Smooth muscle cell (in vitro differentiated cells): Measurements from ENCODE around the gene POLD1. TPM values are rescaled to one million over a fixed set of nuclear protein-coding genes. Genes with fewer than 3 reads are reported as not detected.

Experiments used
- DNase-seq: peaks from one replicate; lab custom pipeline; 2025; ENCODE audit not compliant: unreplicated experiment; lab: John Stamatoyannopoulos, UW
- H2AFZ ChIP-seq: fragments of 200-600 bp; sonication (generic); 2 replicates; pipeline ENCODE4 v1.6.0; 2016; ENCODE audit warnings: antibody characterized with exemption, low read depth, mild to moderate bottlenecking
- H3F3A ChIP-seq: fragments of 200-600 bp; sonication (generic); 2 replicates; pipeline ENCODE4 v1.6.0; 2017; ENCODE audit warnings: antibody characterized with exemption, low read depth
- H3K27ac ChIP-seq: fragments of 200-600 bp; sonication (generic); 2 replicates; pipeline ENCODE4 v1.5.1; 2016; ENCODE audit warnings: low read depth, mild to moderate bottlenecking
- H3K27me3 ChIP-seq: fragments of 200-600 bp; sonication (generic); 2 replicates; pipeline ENCODE4 v1.6.1; 2016; ENCODE audit warnings: low read depth, mild to moderate bottlenecking
- H3K36me3 ChIP-seq: fragments of 200-600 bp; sonication (generic); 2 replicates; pipeline ENCODE4 v1.5.1; 2016; ENCODE audit warnings: low read depth
- H3K4me1 ChIP-seq: fragments of 200-600 bp; sonication (generic); 2 replicates; pipeline ENCODE4 v1.5.1; 2016; ENCODE audit warnings: low read depth
- H3K4me2 ChIP-seq: fragments of 200-600 bp; sonication (generic); 2 replicates; pipeline ENCODE4 v1.6.0; 2016; ENCODE audit warnings: mild to moderate bottlenecking
- H3K4me3 ChIP-seq: fragments of 200-600 bp; sonication (generic); 2 replicates; pipeline ENCODE4 v1.5.1; 2016; ENCODE audit warnings: mild to moderate bottlenecking
- H3K79me2 ChIP-seq: fragments of 200-600 bp; sonication (generic); 2 replicates; pipeline ENCODE4 v1.6.0; 2016; ENCODE audit warnings: low read depth, mild to moderate bottlenecking
- H3K9ac ChIP-seq: fragments of 200-600 bp; sonication (generic); 2 replicates; pipeline ENCODE4 v1.6.0; 2016; ENCODE audit warnings: low read depth
- H3K9me3 ChIP-seq: fragments of 200-600 bp; sonication (generic); replicated peaks from 2 replicates; pipeline ENCODE4 v1.5.1; 2016; ENCODE audit warnings: low read depth
- H4K20me1 ChIP-seq: fragments of 200-600 bp; sonication (generic); 2 replicates; pipeline ENCODE4 v1.6.0; 2016; ENCODE audit warnings: low read depth
- CTCF ChIP-seq: fragments of 200-600 bp; sonication (generic); IDR thresholded peaks from 2 replicates; pipeline ENCODE4 v1.5.1; 2017; ENCODE audit warnings: borderline replicate concordance, mild to moderate bottlenecking, antibody characterized with exemption; ENCODE audit not compliant: insufficient read depth, poor library complexity, severe bottlenecking
- WGBS: methylation state at CpG from one replicate; pipeline ENCODE4 v1.1.7; 2016; ENCODE audit warnings: low lambda C conversion rate; 5-methylcytosine and 5-hydroxymethylcytosine counted together
- polyA plus RNA-seq: library from polyadenylated mRNA; unstranded; fragments of >200 nt; fragmentation: Nextera tagmentation; extraction: Ambion mirVana; gene quantifications from 2 replicates; pipeline ENCODE4 v1.2.1, GENCODE V29; 2016
- total RNA-seq: library from RNA; depleted of rRNA; stranded (reverse); fragments of >200 nt; gene quantifications from 2 replicates; pipeline ENCODE4 v1.2.3, GENCODE V29; 2014

The POLD1 gene
- total and polyA plus RNA-seq, 2 experiments from 2014 or later, result 14.9 to 37.6 TPM

GRCh38 chr19:50379602-50380001 is 4.5 kb upstream of the POLD1 start:
- no peak for TF ChIP-seq CTCF
- no peak overlapping the region for H3K4me3 ChIP-seq
- no peaks in the 10 kb centered on the region for H3K9me3 ChIP-seq
- no peak overlapping the region for H2AFZ ChIP-seq
- H3K27ac ChIP-seq, result no peak overlapping the region
- H3K4me1 ChIP-seq, result no peaks in the 10 kb centered on the region
- H3K79me2 ChIP-seq, result no peaks in the 10 kb centered on the region
- H3K4me2 ChIP-seq, result no peak overlapping the region
- WGBS, result 97% methylated on average over 11 of the region's 11 CpGs
- H3K9ac ChIP-seq, result no peak overlapping the region
- H3F3A ChIP-seq, result peaks cover 1% of the 10 kb centered on the region
- H4K20me1 ChIP-seq, result peaks cover 12% of the 10 kb centered on the region
- no peaks in the 10 kb centered on the region for H3K27me3 ChIP-seq
- no peaks in the 10 kb centered on the region for H3K36me3 ChIP-seq
- DNase-seq, result no peak

- no peak for DNase-seq
- H3K4me3 ChIP-seq, result no peak overlapping the region
These were observed 4.0 kb upstream of the POLD1 start for GRCh38 chr19:50380137-50380536.

GRCh38 chr19:50380751-50381151 is 3.4 kb upstream of the POLD1 start:
- DNase-seq, result no peak
- H3K36me3 ChIP-seq, result no peaks in the 10 kb centered on the region
- H3K9me3 ChIP-seq, result no peaks in the 10 kb centered on the region
- no peak overlapping the region for H3K9ac ChIP-seq
- no peaks in the 10 kb centered on the region for H3K4me1 ChIP-seq
- H3K4me3 ChIP-seq, result no peak overlapping the region
- H3K79me2 ChIP-seq, result peaks cover 3% of the 10 kb centered on the region
- H3F3A ChIP-seq, result peaks cover 5% of the 10 kb centered on the region
- H3K4me2 ChIP-seq, result no peak overlapping the region
- no peak for TF ChIP-seq CTCF
- H2AFZ ChIP-seq, result no peak overlapping the region
- peaks cover 12% of the 10 kb centered on the region for H4K20me1 ChIP-seq
- H3K27me3 ChIP-seq, result no peaks in the 10 kb centered on the region
- WGBS, result 100% methylated on average over 5 of the region's 8 CpGs
- no peak overlapping the region for H3K27ac ChIP-seq

More at GRCh38 chr19:50380137-50380536, 4.0 kb upstream of the POLD1 start:
- no peaks in the 10 kb centered on the region for H3K9me3 ChIP-seq
- H3K27ac ChIP-seq, result no peak overlapping the region
- no peaks in the 10 kb centered on the region for H3K79me2 ChIP-seq
- no peak overlapping the region for H3K4me2 ChIP-seq
- 95% methylated on average over 11 of the region's 11 CpGs for WGBS
- no peaks in the 10 kb centered on the region for H3K4me1 ChIP-seq
- peaks cover 12% of the 10 kb centered on the region for H4K20me1 ChIP-seq
- no peak overlapping the region for H2AFZ ChIP-seq
- H3K36me3 ChIP-seq, result no peaks in the 10 kb centered on the region
- H3K27me3 ChIP-seq, result no peaks in the 10 kb centered on the region
- no peak overlapping the region for H3K9ac ChIP-seq
- no peak for TF ChIP-seq CTCF
- H3F3A ChIP-seq, result peaks cover 5% of the 10 kb centered on the region
